Measurements from ENCODE around the gene METRNL. TPM values are rescaled to one million over a fixed set of nuclear protein-coding genes. Genes with fewer than 3 reads are reported as not detected.

Gene METRNL
- total RNA-seq, 1 donor: 105 TPM

DNA sequence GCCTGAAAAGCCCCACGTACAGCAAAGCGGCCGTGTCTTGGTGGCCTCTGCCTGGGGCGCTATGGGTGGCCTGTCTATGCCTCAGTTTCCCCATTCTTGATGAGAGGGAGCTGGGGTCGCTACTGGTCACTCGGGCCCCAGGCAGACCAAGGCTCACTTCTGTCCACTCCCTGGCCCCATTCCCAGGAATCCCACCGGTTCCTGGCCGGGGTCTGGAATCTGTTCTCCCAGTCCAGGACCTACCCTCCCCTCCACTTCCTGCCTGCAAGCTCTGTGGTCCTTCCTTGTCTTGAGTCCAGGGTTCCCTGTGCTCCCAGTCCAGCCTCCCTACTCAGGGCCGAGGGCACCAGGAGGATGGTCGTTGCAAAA, 24.5 kb downstream of the METRNL start:
- no peak for DNase-seq (ENCODE audit: low read depth)
- TF ChIP-seq, protein P1, sequence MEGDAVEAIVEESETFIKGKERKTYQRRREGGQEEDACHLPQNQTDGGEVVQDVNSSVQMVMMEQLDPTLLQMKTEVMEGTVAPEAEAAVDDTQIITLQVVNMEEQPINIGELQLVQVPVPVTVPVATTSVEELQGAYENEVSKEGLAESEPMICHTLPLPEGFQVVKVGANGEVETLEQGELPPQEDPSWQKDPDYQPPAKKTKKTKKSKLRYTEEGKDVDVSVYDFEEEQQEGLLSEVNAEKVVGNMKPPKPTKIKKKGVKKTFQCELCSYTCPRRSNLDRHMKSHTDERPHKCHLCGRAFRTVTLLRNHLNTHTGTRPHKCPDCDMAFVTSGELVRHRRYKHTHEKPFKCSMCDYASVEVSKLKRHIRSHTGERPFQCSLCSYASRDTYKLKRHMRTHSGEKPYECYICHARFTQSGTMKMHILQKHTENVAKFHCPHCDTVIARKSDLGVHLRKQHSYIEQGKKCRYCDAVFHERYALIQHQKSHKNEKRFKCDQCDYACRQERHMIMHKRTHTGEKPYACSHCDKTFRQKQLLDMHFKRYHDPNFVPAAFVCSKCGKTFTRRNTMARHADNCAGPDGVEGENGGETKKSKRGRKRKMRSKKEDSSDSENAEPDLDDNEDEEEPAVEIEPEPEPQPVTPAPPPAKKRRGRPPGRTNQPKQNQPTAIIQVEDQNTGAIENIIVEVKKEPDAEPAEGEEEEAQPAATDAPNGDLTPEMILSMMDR (IDR thresholded peaks at IDR 0.05; ENCODE audit: insufficient read depth, low read length): no peak
- no peak overlapping the region for H3K4me3 ChIP-seq (ENCODE audit: low read depth, low read length)

DNA sequence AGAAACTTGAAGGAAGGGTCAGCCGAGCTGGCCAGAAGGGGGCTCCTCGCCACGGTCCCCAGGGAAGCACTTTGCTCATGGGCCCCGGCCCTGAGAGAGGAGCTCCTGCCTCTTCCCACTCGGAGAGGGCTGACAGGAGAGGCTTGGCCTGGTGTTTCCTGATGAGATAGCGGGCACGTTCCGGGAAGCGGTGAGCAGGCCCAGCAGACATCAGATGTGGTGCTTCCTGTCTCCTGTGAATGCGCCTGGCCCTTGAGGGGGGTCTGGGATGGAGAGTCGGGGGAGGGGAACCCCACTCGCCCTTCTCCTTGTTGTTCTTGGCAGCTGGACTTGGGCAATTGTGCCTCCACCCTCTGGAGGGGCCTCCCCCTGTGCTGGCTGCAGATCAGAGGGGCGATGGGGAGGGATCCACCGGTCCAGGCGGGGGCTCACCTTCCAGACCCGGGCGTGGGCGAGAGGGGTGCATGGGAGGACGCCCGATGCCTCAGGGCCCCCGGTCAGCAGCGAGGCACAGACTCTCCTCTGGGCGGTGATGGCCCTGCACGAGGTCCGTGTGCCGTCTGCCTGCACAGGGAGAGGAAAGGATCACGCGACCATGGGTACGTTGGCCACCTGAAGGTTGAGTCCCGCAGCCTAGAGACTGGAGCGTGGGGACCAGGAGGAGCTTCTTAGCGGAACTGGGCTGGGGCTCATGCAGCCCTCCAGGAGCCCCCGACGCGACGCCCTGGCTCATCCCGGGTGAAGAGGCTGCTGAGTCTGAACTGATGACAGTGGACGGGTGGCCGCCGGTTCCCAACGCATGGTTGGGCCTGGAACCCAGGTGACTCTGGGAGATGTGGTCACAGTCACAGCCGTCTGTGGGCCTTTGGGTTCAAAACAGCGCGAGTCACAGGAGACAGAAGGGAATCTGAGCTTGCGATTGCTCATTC, 25.4 kb downstream of the METRNL start:
- no peak for DNase-seq (ENCODE audit: low read depth)
- TF ChIP-seq, protein P1 (IDR thresholded peaks at IDR 0.05; ENCODE audit: insufficient read depth, low read length): no peak
- no peak overlapping the region for H3K4me3 ChIP-seq (ENCODE audit: low read depth, low read length)

DNA sequence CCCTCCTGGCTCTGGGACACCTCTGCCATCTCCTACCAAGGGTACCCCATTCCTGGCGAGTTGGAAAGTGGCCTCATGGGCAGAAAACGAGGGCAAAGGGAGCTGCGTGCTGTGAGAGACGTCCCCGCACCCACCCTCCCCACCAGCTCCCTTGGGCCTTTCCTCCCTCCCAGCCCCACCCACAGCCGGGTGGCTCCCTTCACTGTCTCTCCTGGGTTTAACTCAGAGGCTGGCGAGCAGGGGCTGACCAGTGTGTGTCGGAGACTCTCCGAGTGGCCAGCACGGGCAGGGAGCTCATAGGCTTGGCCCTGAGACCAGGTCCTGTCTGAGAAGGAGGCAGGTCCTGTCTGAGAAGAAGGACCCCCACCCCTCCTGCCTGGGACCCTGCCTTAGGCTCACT, 26.1 kb downstream of the METRNL start:
- TF ChIP-seq, protein P1 (IDR thresholded peaks at IDR 0.05; ENCODE audit: insufficient read depth, low read length): no peak
- H3K4me3 ChIP-seq (ENCODE audit: low read depth, low read length): no peak overlapping the region

DNA sequence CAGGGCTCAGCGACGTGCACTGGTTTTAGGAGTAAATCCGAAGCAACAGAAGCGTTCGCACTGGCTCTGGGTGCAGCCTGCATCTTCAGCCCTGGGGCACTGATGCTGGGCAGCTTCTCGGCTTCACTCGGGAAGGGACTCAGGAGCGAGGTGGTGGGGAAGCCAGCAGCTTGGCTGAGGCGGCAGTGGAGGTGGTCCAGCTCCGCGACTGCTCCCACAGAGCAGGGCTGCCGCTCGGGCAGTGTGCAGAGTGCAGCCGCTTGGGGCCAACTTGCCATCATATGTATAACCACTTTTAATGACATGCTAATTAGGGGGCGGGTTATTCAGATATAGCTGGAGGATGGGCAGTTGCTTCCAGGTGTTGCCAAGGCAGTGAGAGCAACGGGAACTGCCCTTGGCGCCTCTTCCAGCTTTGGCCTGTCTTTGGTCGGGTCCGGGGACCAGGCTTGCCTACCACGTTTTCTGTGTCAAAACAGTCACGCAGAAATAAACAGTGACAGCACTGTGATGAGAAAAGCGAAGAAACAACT, 26.7 kb downstream of the METRNL start:
- DNase-seq (ENCODE audit: low read depth): no peak
- no peak overlapping the region for H3K4me3 ChIP-seq (ENCODE audit: low read depth, low read length)
- TF ChIP-seq, protein P1 (IDR thresholded peaks at IDR 0.05; ENCODE audit: insufficient read depth, low read length): no peak

More for the DNA sequence above, 26.1 kb downstream of the METRNL start:
- no peak for DNase-seq (ENCODE audit: low read depth)

DNA sequence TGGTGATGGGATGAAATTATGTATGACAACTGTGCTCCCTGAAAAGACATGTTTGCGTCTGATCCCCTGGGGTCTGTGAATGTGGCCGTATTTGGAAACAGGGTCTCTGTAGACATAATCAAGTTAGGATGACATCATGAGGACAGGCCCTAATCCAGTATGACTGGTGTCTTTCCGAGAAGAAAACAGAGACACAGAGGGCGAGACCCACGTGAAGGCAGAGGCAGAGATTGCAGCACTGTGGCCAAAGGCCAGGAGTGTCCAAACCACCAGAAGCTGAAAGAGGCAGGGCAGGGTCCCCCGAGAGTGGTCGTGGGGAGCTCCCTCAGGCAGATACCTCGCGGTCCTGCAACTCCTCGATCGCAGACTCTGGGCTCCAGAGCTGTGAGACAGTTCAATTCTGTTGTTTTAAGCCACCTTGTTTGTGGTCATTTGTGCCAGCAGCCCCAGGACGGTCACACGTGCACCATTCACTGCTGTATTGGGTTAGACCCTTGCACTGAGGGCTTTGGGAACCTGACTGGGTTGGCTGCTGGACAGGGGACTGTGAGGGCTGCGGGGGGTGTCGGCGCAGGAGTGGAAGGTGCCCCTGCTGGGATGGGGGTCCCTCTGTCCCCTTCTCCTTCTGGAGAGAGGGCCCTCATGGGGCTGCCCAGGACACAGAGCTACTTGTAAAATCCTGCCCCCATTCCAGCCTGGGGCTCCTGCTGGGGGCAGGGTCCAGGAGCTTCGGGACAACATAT, 27.7 kb downstream of the METRNL start:
- no peak overlapping the region for H3K4me3 ChIP-seq (ENCODE audit: low read depth, low read length)
- TF ChIP-seq, protein P1 (IDR thresholded peaks at IDR 0.05; ENCODE audit: insufficient read depth, low read length): no peak
- no peak for DNase-seq (ENCODE audit: low read depth)

DNA sequence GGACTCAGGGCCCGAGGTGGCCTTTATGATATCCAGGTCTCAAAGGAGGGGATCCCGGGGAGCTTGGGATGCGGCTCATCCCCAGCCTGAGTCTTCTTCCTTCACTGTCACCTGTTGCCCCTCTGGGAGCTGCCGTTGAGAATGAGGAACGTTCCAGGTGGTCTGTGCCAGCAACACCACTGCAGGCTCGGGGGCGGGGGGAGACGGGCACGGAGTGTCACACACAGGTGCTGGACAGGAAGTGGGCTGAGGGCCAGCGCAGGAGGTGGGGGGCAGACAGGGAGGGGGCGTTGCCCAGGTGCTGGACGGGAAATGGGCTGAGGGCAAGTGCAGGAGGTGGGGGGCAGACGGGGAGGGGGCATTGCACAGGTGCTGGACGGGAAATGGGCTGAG, 28.2 kb downstream of the METRNL start:
- TF ChIP-seq, protein P1 (IDR thresholded peaks at IDR 0.05; ENCODE audit: insufficient read depth, low read length): no peak
- no peak overlapping the region for H3K4me3 ChIP-seq (ENCODE audit: low read depth, low read length)
- DNase-seq (ENCODE audit: low read depth): no peak

Measured in fibroblast of the aortic adventitia (primary cell).